ENCODE measurements around the gene RASA3. TPM values are rescaled to one million over a fixed set of nuclear protein-coding genes. Genes with fewer than 3 reads are reported as not detected.
"Not testable (repeated sequence)": the region's sequence is repeated elsewhere in the genome, so short reads cannot be mapped to it uniquely, and the experiment has no call there.

Gene RASA3, protein sequence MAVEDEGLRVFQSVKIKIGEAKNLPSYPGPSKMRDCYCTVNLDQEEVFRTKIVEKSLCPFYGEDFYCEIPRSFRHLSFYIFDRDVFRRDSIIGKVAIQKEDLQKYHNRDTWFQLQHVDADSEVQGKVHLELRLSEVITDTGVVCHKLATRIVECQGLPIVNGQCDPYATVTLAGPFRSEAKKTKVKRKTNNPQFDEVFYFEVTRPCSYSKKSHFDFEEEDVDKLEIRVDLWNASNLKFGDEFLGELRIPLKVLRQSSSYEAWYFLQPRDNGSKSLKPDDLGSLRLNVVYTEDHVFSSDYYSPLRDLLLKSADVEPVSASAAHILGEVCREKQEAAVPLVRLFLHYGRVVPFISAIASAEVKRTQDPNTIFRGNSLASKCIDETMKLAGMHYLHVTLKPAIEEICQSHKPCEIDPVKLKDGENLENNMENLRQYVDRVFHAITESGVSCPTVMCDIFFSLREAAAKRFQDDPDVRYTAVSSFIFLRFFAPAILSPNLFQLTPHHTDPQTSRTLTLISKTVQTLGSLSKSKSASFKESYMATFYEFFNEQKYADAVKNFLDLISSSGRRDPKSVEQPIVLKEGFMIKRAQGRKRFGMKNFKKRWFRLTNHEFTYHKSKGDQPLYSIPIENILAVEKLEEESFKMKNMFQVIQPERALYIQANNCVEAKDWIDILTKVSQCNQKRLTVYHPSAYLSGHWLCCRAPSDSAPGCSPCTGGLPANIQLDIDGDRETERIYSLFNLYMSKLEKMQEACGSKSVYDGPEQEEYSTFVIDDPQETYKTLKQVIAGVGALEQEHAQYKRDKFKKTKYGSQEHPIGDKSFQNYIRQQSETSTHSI
- polyA plus RNA-seq (2013, experiment 1 of 2; ENCODE audit: insufficient read length) = 51.2 TPM
- 37.0 TPM for polyA plus RNA-seq (2013, experiment 2 of 2; ENCODE audit: insufficient read length)

DNA sequence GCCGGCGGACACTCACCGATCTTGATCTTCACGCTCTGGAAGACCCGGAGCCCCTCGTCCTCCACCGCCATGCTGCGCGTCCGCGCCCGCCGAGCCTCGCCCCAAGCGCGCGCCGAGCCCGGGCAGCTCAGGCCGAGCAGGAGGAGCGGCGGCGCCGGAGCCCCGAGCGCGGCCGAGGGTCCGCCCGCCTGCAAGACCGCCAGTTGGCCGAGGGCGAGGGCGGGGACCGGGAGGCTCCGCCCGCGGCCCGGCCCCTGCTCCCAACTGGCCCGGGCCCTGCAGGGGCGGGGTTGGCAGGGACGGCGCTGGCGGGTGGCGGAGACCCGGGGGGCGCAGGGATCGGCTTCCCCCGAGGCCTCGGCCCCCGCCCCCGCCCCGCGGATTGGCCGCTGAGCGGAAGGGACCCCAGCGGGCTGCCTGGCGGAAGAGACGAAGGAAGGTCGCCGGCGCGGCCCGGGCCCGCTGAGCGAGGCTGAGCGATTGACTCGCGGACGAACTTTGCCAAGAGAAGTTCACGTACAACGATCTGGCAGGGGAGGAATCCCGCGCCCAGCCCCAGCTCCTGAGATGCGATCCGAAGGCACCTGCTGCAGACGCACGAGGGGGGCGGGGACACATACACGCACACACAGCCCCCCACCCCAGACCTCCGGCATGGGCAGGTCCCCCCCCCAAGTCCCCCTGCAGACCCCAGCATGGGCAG, at the start of gene RASA3:
Gene RASA3, minus strand, starts transcription at position 205 of the 703 bp plus-strand sequence. Its CDS starts 134 bp downstream, at position 71.
- peak; percentile 84 for DNase-seq

GRCh38 chr13:114179087-114179658, 46.8 kb upstream of the RASA3 start, which contains the start of gene CFAP97D2:
Gene CFAP97D2 (plus strand): TSS chr13:114179257. CDS start chr13:114179331, 74 bp downstream.
- DNase-seq = no peak

DNA sequence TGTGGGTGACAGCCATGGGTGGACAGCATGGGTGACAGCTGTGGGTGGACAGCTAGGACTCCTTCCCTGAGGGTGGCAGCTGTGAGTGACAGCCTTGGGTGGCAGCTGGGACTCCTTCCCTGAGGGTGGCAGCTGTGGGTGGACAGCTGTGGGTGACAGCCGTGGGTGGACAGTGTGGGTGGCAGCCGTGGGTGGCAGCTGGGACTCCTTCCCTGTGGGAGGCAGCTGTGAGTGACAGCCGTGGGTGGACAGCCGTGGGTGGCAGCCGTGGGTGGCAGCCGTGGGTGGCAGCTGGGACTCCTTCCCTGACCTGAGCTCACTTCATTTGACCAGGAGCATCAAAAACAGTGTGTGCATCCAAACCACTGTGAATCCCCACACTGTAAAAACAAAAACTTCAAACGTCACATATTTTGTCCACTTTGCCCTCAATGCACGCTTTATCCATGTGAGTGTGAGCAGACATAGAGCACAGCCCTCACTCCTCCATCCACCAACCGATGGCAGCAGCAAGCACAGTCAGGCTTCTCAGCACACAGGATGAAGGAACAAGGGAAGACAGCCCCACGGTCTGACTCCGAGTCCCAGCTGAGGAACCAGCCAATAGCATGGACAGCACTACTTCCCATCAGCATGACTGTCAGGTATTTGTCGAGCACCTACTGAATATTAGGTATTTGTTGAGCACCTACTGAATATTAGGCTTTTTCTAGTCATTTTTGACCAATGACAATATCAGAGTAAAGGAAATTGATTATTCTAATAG, 45.0 kb upstream of the RASA3 start:
- DNase-seq = no peak

- DNase-seq = not testable (repeated sequence)
Measured at GRCh38 chr13:114176359-114176902, 44.0 kb upstream of the RASA3 start.

DNA sequence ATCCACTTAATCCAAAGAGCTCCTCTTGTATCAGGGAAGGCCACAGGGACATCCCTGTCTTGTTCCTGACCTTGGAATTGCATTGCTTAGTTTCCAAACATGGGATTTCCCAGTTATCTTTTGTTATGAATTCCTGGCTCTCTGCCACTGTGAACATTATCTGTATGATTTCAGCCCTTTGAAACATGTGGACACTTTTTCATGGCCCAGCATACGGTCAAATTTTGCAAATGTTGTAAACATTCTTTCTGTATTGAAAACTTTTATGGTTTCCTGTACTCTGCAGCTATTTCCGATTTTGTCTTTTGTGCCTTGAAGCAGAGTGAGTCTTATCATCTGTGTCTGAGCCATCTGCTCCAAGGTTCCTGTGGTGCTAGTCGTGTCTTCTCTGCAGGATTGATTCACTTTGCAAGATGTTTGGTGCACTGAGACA, 42.1 kb upstream of the RASA3 start:
- peak; percentile 9 for DNase-seq

- DNase-seq = no peak
Measured at GRCh38 chr13:114173745-114174144, 41.3 kb upstream of the RASA3 start.

- DNase-seq = no peak
Measured at GRCh38 chr13:114173272-114173671, 40.8 kb upstream of the RASA3 start.

- no peak for DNase-seq
Measured at GRCh38 chr13:114167885-114168284, 35.5 kb upstream of the RASA3 start.

GRCh38 chr13:114167426-114167825, 35.0 kb upstream of the RASA3 start:
- DNase-seq = peak; percentile 40

DNA sequence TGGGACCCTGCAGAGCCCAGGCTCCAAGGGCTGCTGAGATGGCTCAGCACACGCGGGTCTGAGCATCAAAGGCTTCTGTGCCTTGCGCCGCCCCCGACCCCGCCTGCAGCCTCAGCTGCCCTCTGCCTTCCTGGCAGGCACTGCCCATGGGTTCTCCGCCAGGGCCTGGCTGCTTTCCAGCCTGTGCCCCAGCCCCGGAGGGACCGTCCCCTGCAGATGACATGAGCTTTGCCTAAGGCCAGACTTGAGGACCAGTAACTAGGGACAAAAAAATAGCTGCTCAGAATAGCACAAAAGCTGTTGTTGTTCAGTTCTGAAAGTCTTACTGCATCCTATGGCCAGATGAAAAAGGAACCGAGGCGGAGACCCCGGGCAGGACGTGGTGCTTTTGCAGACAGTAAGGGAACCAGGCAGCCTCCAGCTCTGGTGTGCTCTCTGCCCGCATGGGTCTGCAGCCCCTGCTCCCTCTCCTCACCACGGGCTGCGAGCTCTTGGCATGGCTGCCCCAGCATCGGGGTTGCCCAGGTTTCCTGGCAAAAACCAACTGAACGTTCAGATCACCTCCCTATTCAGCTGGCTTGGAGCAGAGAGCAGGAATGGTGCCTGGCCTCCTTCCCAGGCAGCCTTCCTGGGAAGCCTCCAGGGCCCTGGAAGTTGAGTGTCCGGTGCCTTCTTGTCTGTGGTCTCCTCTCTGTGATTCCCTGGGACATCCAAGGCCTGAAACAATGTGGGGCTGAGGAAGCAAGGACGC, 34.1 kb upstream of the RASA3 start:
- no peak for DNase-seq

GRCh38 chr13:114164681-114165429, 32.4 kb upstream of the RASA3 start:
- no peak for DNase-seq

DNA sequence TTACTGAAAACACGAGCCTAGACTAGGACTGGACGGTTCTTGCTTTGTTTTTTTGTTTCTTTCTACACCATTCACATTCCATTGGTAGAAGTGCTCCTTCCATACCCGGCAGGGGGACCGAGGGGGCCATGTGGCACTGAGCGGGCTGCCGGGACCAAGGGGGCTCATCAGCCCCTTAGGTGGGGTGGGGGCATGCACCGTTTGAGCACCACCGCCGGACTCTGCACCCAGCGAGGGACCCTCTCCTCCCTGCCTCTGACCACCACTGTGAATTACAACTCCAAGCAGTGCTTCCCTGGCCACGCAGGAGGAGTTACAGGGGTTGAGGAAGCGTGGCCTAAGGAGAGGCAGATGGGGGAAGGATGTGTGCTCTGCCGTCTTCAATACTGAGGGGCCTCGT, 31.6 kb upstream of the RASA3 start:
- DNase-seq = no peak

DNA sequence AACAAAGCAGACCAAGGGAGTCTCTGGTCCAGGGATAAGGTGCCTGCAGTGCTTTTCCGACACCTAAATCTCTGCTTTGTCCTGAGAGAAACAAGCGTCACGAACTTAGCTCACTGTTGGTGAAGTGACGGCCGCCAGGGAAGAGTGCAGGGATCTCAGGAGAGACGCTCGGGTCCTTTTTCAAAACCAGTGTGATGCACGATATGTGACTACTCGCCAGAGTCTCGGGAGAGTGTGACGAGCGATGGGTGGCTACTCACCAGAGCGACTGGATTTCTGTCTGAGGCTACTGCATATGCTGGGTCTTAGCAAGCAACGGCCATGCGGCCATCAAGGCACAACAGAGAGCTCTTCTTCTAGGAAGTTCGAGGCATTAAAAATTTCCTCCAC, 30.1 kb upstream of the RASA3 start:
- DNase-seq = no peak

DNA sequence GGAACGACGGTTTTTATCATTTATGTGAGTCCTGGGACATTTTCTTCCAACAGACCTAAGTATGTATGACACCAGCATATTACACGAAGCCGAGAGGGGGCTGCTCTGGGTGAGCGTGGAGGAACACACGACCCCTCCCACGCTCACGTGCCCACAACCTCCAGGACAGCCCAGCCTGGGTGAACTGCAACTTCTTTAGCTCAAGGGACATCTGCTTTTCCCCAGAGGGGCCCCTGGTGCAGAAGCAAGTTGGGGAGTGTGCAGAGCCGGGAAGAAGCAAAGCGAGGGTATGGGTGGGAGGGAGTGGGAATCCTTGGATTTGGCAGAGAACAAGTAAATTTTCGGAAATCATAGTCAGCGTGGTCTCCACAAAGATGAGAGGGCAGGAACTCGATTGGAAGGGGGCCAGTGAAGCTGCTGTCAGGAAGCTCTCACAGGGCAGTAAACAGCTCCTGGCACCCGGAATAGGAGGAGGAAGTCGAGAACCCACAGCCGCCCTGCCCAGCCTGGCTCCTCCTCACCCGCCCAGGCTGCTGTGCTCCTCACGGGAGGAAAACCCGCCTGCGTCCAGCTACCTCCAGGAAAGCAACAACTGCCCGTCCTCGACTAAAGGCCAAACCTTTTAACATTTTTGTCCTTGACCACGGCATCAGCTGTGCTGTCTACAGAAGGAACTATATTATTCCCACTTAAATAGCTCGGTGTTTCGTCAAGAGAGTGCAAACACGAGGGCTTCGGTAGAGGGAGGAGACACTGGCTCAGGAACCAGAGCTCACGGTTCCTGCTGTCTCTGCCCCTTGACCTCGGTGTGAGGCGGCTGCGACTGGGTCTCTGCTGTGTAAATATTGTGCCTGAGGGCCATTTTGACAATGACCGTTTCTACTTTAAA, 29.5 kb upstream of the RASA3 start:
- DNase-seq = peak; percentile 29

- no peak for DNase-seq
Measured at GRCh38 chr13:114161028-114161556, 28.7 kb upstream of the RASA3 start.

DNA sequence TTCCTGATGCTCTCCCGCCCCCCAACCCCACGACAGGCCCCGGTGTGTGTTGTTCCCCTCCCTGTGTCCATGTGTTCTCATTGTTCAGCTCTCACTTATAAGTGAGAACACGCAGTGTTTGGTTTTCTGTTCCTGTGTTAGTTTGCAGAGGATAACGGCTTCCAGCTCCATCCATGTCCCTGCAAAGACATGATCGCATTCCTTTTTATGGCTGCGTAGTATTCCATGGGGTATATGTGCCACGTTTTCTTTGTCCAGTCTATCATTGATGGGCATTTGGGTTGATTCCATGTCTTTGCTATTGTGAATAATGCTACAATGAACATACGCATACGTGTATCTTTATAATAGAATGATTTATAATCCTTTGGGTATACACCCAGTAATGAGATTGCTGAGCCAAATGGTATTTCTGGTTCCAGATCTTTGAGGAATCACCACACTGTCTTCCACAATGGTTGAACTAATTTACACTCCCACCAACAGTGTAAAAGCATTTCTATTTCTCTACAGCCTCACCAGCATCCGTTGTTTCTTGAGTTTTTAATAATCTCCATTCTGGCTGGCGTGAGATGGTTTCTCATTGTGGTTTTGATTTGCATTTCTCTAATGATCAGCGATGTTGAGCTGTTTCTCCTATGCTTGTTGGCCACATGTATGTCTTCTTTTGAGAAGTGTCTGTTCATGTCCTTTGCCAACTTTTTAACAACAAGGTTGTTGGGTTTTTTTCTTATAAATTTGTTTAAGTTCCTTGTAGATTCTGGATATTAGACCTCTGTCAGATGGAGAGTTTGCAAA, 26.6 kb upstream of the RASA3 start:
- not testable (repeated sequence) for DNase-seq

- no peak for DNase-seq
Measured at GRCh38 chr13:114157869-114158495, 25.6 kb upstream of the RASA3 start.

All from fibroblast of skin of back (primary cell).